H1 (cell line): ENCODE data around the gene S100A13. TPM values are rescaled to one million over a fixed set of nuclear protein-coding genes. Genes with fewer than 3 reads are reported as not detected.

Experiments
- CTCF ChIA-PET: fragments of 300-600 bp; sonication (Branson Sonifier 250); formaldehyde crosslinking; loops from one replicate; lab custom pipeline; 2021; ENCODE audit not compliant: partially characterized antibody; lab: Charles Lee
- POLR2A ChIA-PET: fragments of 300-600 bp; sonication (Branson Sonifier 250); formaldehyde crosslinking; loops from one replicate; lab custom pipeline; 2021; ENCODE audit warnings: inconsistent platforms; ENCODE audit not compliant: partially characterized antibody; lab: Charles Lee
- DNase-seq, 2 experiments: peaks; one replicate each; pipeline versions ENCODE4 v3.0.0 to v3.0.0-alpha.2; 2010 to 2022; ENCODE audit warnings: low spot score in 2 of 2, low read depth in 1 of 2, mixed read lengths in 1 of 2
- FAIRE-seq: peaks from 2 replicates; lab custom pipeline; 2011; peaks lifted over from hg19 to GRCh38; lab: Jason Lieb, UNC
- H2AFZ ChIP-seq: 2 replicates; pipeline ENCODE4 v1.8.1; 2012; ENCODE audit warnings: low read length, inconsistent platforms
- H2AK5ac ChIP-seq: 2 replicates; pipeline ENCODE4 v1.6.1; 2013; ENCODE audit warnings: low read depth, low read length
- H2BK120ac ChIP-seq: replicated peaks from 2 replicates; pipeline ENCODE3; 2013; ENCODE audit warnings: low read depth, low read length, inconsistent platforms
- H2BK12ac ChIP-seq: 2 replicates; pipeline ENCODE4 v1.6.1; 2013; ENCODE audit warnings: low read depth, low read length
- H2BK15ac ChIP-seq: 2 replicates; pipeline ENCODE4 v1.6.1; 2013; ENCODE audit warnings: low read length
- H2BK20ac ChIP-seq: 2 replicates; pipeline ENCODE4 v1.6.1; 2013; ENCODE audit warnings: low read length
- H2BK5ac ChIP-seq: 2 replicates; pipeline ENCODE4 v1.6.1; 2013; ENCODE audit warnings: low read depth, low read length
- H3K14ac ChIP-seq: 2 replicates; pipeline ENCODE4 v1.6.1; 2013; ENCODE audit warnings: inconsistent platforms; ENCODE audit not compliant: insufficient read length
- H3K18ac ChIP-seq: 2 replicates; pipeline ENCODE4 v1.6.1; 2013; ENCODE audit warnings: low read length; ENCODE audit errors: extremely low read depth
- H3K23ac ChIP-seq: 2 replicates; pipeline ENCODE4 v1.6.1; 2013; ENCODE audit warnings: inconsistent platforms; ENCODE audit not compliant: insufficient read length
- H3K23me2 ChIP-seq: 2 replicates; pipeline ENCODE4 v1.6.1; 2013; ENCODE audit warnings: low read depth, low read length
- H3K27ac ChIP-seq: 2 replicates; pipeline ENCODE4 v1.6.1; 2011; ENCODE audit warnings: low read depth, low read length, inconsistent platforms
- H3K27me3 ChIP-seq, 4 experiments: replicated peaks in 1 of 4; 1 replicate in 1 of 4; 2 replicates in 3 of 4; pipeline versions ENCODE4 v1.6.1 to v1.8.1; 2011 to 2013; ENCODE audit warnings: low read length in 3 of 4, mild to moderate bottlenecking in 3 of 4, inconsistent platforms in 2 of 4, mixed read lengths in 2 of 4, moderate library complexity in 1 of 4; ENCODE audit not compliant: control insufficient read depth in 3 of 4, insufficient read depth in 3 of 4; ENCODE audit errors: extremely low read depth in 1 of 4
- H3K36me3 ChIP-seq, 4 experiments: 2 replicates each; pipeline versions ENCODE4 v1.6.1 to v1.8.1; 2011 to 2013; ENCODE audit warnings: mild to moderate bottlenecking in 4 of 4, low read length in 3 of 4, moderate library complexity in 2 of 4, control low read depth in 1 of 4, inconsistent platforms in 1 of 4; ENCODE audit not compliant: insufficient read depth in 4 of 4, control insufficient read depth in 2 of 4
- H3K4ac ChIP-seq: replicated peaks from 2 replicates; pipeline ENCODE3; 2013; ENCODE audit warnings: low read length, low read depth, mixed read lengths, inconsistent platforms; ENCODE audit not compliant: insufficient read length
- H3K4me1 ChIP-seq, 4 experiments: replicated peaks in 1 of 4; 1 replicate in 1 of 4; 2 replicates in 3 of 4; pipeline versions ENCODE4 v1.6.1 to v1.8.1; 2011 to 2013; ENCODE audit warnings: low read length in 3 of 4, inconsistent platforms in 2 of 4, mixed read lengths in 1 of 4; ENCODE audit not compliant: insufficient read depth in 4 of 4, control insufficient read depth in 3 of 4
- H3K4me2 ChIP-seq, 2 experiments: 2 replicates each; pipeline versions ENCODE4 v1.6.1 to v1.8.1; 2011 to 2013; ENCODE audit warnings: low read depth in 2 of 2, low read length in 2 of 2, control low read depth in 1 of 2, inconsistent platforms in 1 of 2, mild to moderate bottlenecking in 1 of 2; ENCODE audit not compliant: insufficient read depth in 1 of 2
- H3K4me3 ChIP-seq, 4 experiments: fragments of 200-600, 300-600 bp in 1 of 4; sonication (generic), shearing (Covaris generic), sonication (Bioruptor Twin) in 1 of 4; 2 replicates each; pipeline versions ENCODE4 v1.5.1 to v1.8.1; 2011 to 2016; ENCODE audit warnings: low read length in 4 of 4, low read depth in 3 of 4, control low read depth in 2 of 4, inconsistent platforms in 2 of 4, mild to moderate bottlenecking in 2 of 4, mixed read lengths in 1 of 4, moderate library complexity in 1 of 4; ENCODE audit not compliant: insufficient read depth in 2 of 4; ENCODE audit errors: extremely low read depth in 1 of 4
- H3K56ac ChIP-seq: replicated peaks from 2 replicates; pipeline ENCODE3; 2013; ENCODE audit warnings: low read depth, mild to moderate bottlenecking, mixed read lengths, low read length, inconsistent platforms; ENCODE audit not compliant: insufficient read length
- H3K79me1 ChIP-seq: 2 replicates; pipeline ENCODE4 v1.6.1; 2013; ENCODE audit warnings: low read depth, low read length, control low read depth
- H3K79me2 ChIP-seq, 2 experiments: 2 replicates each; pipeline versions ENCODE4 v1.6.1 to v1.8.1; 2012 to 2013; ENCODE audit warnings: low read length in 2 of 2, mild to moderate bottlenecking in 2 of 2, inconsistent platforms in 1 of 2; ENCODE audit not compliant: insufficient read depth in 2 of 2, control insufficient read depth in 1 of 2
- H3K9ac ChIP-seq, 4 experiments: replicated peaks in 1 of 4; 1 replicate in 1 of 4; 2 replicates in 3 of 4; pipeline versions ENCODE4 v1.6.1 to v1.8.1; 2011 to 2013; ENCODE audit warnings: low read depth in 3 of 4, low read length in 3 of 4, control low read depth in 2 of 4, mild to moderate bottlenecking in 2 of 4, moderate library complexity in 2 of 4, inconsistent platforms in 1 of 4; ENCODE audit errors: extremely low read depth in 1 of 4
- H3K9me3 ChIP-seq, 2 experiments: 2 replicates each; pipeline versions ENCODE4 v1.6.1 to v1.8.1; 2012 to 2013; ENCODE audit warnings: mild to moderate bottlenecking in 2 of 2, moderate library complexity in 2 of 2, control low read depth in 1 of 2, inconsistent platforms in 1 of 2, low read depth in 1 of 2, low read length in 1 of 2, mixed read lengths in 1 of 2; ENCODE audit not compliant: insufficient read depth in 2 of 2
- H4K20me1 ChIP-seq, 2 experiments: replicated peaks in 1 of 2; 2 replicates each; pipeline versions ENCODE3 to v1.8.1; 2011 to 2013; ENCODE audit warnings: inconsistent platforms in 2 of 2, low read length in 2 of 2, mild to moderate bottlenecking in 1 of 2; ENCODE audit not compliant: insufficient read depth in 2 of 2, control insufficient read depth in 1 of 2
- H4K5ac ChIP-seq: 2 replicates; pipeline ENCODE4 v1.6.1; 2013; ENCODE audit warnings: low read length, low read depth, mixed read lengths, inconsistent platforms; ENCODE audit not compliant: insufficient read length
- H4K8ac ChIP-seq: 2 replicates; pipeline ENCODE4 v1.8.0; 2013; ENCODE audit warnings: mild to moderate bottlenecking, moderate library complexity, low read length, inconsistent platforms; ENCODE audit not compliant: insufficient read depth; ENCODE audit errors: extremely low read depth
- H4K91ac ChIP-seq: replicated peaks from 2 replicates; pipeline ENCODE3; 2013; ENCODE audit warnings: low read length, mixed read lengths, inconsistent platforms; ENCODE audit not compliant: insufficient read length
- CHD1 ChIP-seq: IDR thresholded peaks from 2 replicates; pipeline ENCODE4 v1.6.1; 2012; ENCODE audit warnings: low read depth, low read length, improper control_type of control experiment
- EGR1 ChIP-seq: IDR thresholded peaks from 2 replicates; pipeline ENCODE4 v1.6.1; 2011; ENCODE audit warnings: low read depth, low read length, borderline replicate concordance
- KDM4A ChIP-seq: IDR thresholded peaks from one replicate; pipeline ENCODE4 v1.7.1; 2012; ENCODE audit warnings: low read depth, mild to moderate bottlenecking, moderate library complexity, low read length, inconsistent platforms; ENCODE audit not compliant: severe bottlenecking
- POLR2A ChIP-seq, 2 experiments: IDR thresholded peaks; 1 replicate in 1 of 2; 2 replicates in 1 of 2; pipeline ENCODE4 v1.6.1; 2011; ENCODE audit warnings: low read depth in 2 of 2, low read length in 2 of 2, mild to moderate bottlenecking in 2 of 2; ENCODE audit errors: control extremely low read depth in 1 of 2
- RAD21 ChIP-seq, 2 experiments: IDR thresholded peaks in 1 of 2; conservative IDR thresholded peaks in 1 of 2; 2 replicates each; pipeline ENCODE4 v1.6.1; 2011; ENCODE audit warnings: low read depth in 2 of 2, low read length in 2 of 2, improper control_type of control experiment in 1 of 2, inconsistent platforms in 1 of 2, mild to moderate bottlenecking in 1 of 2, moderate library complexity in 1 of 2
- RXRA ChIP-seq: IDR thresholded peaks from 2 replicates; pipeline ENCODE4 v1.6.1; 2011; ENCODE audit warnings: low read depth, mild to moderate bottlenecking, low read length, moderate library complexity; ENCODE audit not compliant: insufficient read depth
- SAP30 ChIP-seq: fragments of 300-600 bp; sonication (generic); IDR thresholded peaks from 2 replicates; pipeline ENCODE4 v1.7.1; 2012; ENCODE audit warnings: low read length, moderate library complexity, mild to moderate bottlenecking, inconsistent platforms; ENCODE audit not compliant: insufficient read depth, insufficient replicate concordance
- TAF1 ChIP-seq: IDR thresholded peaks from 2 replicates; pipeline ENCODE4 v1.6.1; 2011; ENCODE audit warnings: mild to moderate bottlenecking, low read depth, low read length
- USF2 ChIP-seq: IDR thresholded peaks from 2 replicates; pipeline ENCODE4 v1.6.1; 2011; ENCODE audit warnings: low read length, improper control_type of control experiment
- WGBS, 2 experiments: shearing (Covaris generic) in 1 of 2; methylation state at CpG; one replicate each; pipeline versions ENCODE4 v1.1.6 to v1.1.7; 2013 to 2015; ENCODE audit warnings: low lambda C conversion rate in 2 of 2, mixed read lengths in 2 of 2, inconsistent platforms in 1 of 2, low coverage in 1 of 2, missing lambda C conversion rate in 1 of 2; ENCODE audit not compliant: insufficient replicate concordance in 2 of 2, insufficient coverage in 1 of 2, insufficient read length in 1 of 2; ENCODE audit errors: extremely low coverage in 1 of 2, missing lambda C conversion rate in 1 of 2; 5-methylcytosine and 5-hydroxymethylcytosine counted together
- polyA plus RNA-seq, 7 experiments: library from polyadenylated mRNA; depleted of rRNA in 3 of 7; stranded (reverse) in 5 of 7; unstranded in 2 of 7; fragments of >200 nt in 5 of 7; fragments of 200-250 nt in 2 of 7; gene quantifications; 1 replicate in 5 of 7; 2 replicates in 1 of 7; 4 replicates in 1 of 7; pipeline versions ENCODE4 v1.2.1 to v1.2.3, GENCODE V29; 2011 to 2013; ENCODE audit warnings: missing spikeins in 2 of 7, mixed read lengths in 2 of 7
- total RNA-seq: library from RNA; stranded (reverse); fragmentation: NEBNext Ultra II Directional; extraction: Animal tissue kit (Norgen Biotek cat#: 25700); gene quantifications from 2 replicates; pipeline ENCODE4 v1.2.1, GENCODE V29; 2021

S100A13 gene
- total and polyA plus RNA-seq, 2 of the 8 experiments (the other 6 are each of a cell fraction or from before 2014, with no cell fraction given) = 63.6 to 127 TPM

- Histone ChIP-seq H4K91ac (no peak within 1 kb of the TSS), H3K79me1 (peaks cover 5% of the 10 kb centered on the region; the same call in 1 of the 2 replicates), H3K56ac (no peak within 1 kb of the TSS), H2BK12ac (no peak within 1 kb of the TSS), H4K8ac (peak within 1 kb of the TSS; percentile 93), H3K9me3 (no peaks in the 10 kb centered on the region), H2BK20ac (no peak within 1 kb of the TSS), H4K20me1 (peaks cover 0 to 8% of the 10 kb centered on the region in 2 experiments), H3K23me2 (no peaks in the 10 kb centered on the region), H2AK5ac (no peak within 1 kb of the TSS), H2BK5ac (peak within 1 kb of the TSS; percentile 79; the same call in 1 of the 2 replicates), H2BK120ac (no peak within 1 kb of the TSS), H3K9ac (peak within 1 kb of the TSS; percentile 82 to 88 (median 84)), H2BK15ac (0 out of 2 replicates have a peak within 1 kb of the TSS, but pooled peaks have one; percentile 6), H3K4me2 (peak within 1 kb of the TSS; percentile 69 to 91), H3K4me3 (peak within 1 kb of the TSS; percentile 71 to 98 (median 90)), H3K18ac (peak within 1 kb of the TSS; percentile 97), H3K4me1 (peaks cover 0 to 4% (median 2%) of the 10 kb centered on the region in 4 experiments; a peak in 2 of 7 replicates), H3K36me3 (peaks cover 21 to 32% (median 28%) of the 10 kb centered on the region in 4 experiments), H3K4ac (no peak within 1 kb of the TSS), H3K14ac (no peak within 1 kb of the TSS), H3K79me2 (peaks cover 0 to 11% of the 10 kb centered on the region in 2 experiments; a peak in 2 of 4 replicates), H2AFZ (no peak within 1 kb of the TSS; the same call in 1 of the 2 replicates), H4K5ac (peak within 1 kb of the TSS; percentile 92), H3K27ac (peak within 1 kb of the TSS; percentile 85; the same call in 1 of the 2 replicates), H3K27me3 (no peaks in the 10 kb centered on the region), H3K23ac (no peak within 1 kb of the TSS)
- ChIA-PET CTCF (interaction anchor here (0.8 to 1.7 kb wide), 6 partner anchors 9 to 142 kb away, joined by 3 to 6 read pairs (median 4); partner anchors contain the start of gene S100A13), POLR2A (interaction anchor here (0.6 to 19.8 kb wide), 10 partner anchors 12 to 1855 kb away, joined by 3 to 343 read pairs (median 5); partner anchors contain the start of genes CHTOP, ILF2, RPS27 and S100A13)
- no peak for FAIRE-seq
- DNase-seq = peak; percentile 64 to 96
- WGBS, 2 experiments = 5% methylated on average over 41 of the region's 53 CpGs; no CpG with 5 or more reads in 1 of the 2 experiments
- TF ChIP-seq RAD21 (IDR thresholded peaks at IDR 0.05 in 1 of 2, conservative IDR thresholded peaks at IDR 0.05 in 1 of 2; ENCODE audit: low read depth in 2 of 2, low read length in 2 of 2) (peak in 1 of 2 experiments; percentile 6; a peak in 1 of 4 replicates), EGR1 (peak; percentile 63; the same call in 1 of the 2 replicates), TAF1 (peak; percentile 80), RXRA (no peak), KDM4A (peak; percentile 64), SAP30 (peak; percentile 79), POLR2A (IDR thresholded peaks at IDR 0.05; ENCODE audit: control extremely low read depth in 1 of 2, low read depth in 2 of 2, low read length in 2 of 2) (peak in 1 of 2 experiments; percentile 83; a peak in 2 of 3 replicates), USF2 (no peak), CHD1 (no peak)
Measured at GRCh38 chr1:153658400-153659174, 31.3 kb upstream of the S100A13 start, which contains the start of gene SNAPIN. TSS of gene SNAPIN (plus strand) at chr1:153658703. CDS start at chr1:153658744, 41 bp downstream.
